Right lobe of liver (tissue), 6 donors: ENCODE data around the gene UGCG. TPM values are rescaled to one million over a fixed set of nuclear protein-coding genes. Genes with fewer than 3 reads are reported as not detected.

Experiments used
- ATAC-seq, 4 donors: fragments of 200-7000 bp; cut with Tn5 transposase; one replicate each; pipeline ENCODE4 v1.9.1; 2020; ENCODE audit warnings: mild to moderate bottlenecking in 4 of 4, moderate library complexity in 4 of 4
- DNase-seq, 3 donors: peaks; one replicate each; pipeline ENCODE4 v3.0.0-alpha.2; 2020
- H3K27ac ChIP-seq, 3 donors: fragments of 200-600 bp; one replicate each; pipeline ENCODE4 v1.8.0; 2022
- H3K27me3 ChIP-seq, 2 donors: fragments of 200-600 bp; one replicate each; pipeline ENCODE4 v1.8.0; 2022
- H3K36me3 ChIP-seq, 4 donors: fragments of 200-600 bp; sonication (generic) in 1 of 4; one replicate each; pipeline versions ENCODE4 v1.5.1 to v1.8.0; 2017 to 2022; ENCODE audit warnings: control low read depth in 1 of 4
- H3K4me1 ChIP-seq, 4 donors: fragments of 200-600 bp; sonication (generic) in 1 of 4; one replicate each; pipeline versions ENCODE4 v1.5.1 to v1.8.0; 2017 to 2022; ENCODE audit warnings: control low read depth in 1 of 4
- H3K4me3 ChIP-seq, 3 donors: fragments of 200-600 bp; one replicate each; pipeline ENCODE4 v1.8.0; 2022
- H3K9me3 ChIP-seq, 4 donors: fragments of 200-600 bp; sonication (generic) in 1 of 4; one replicate each; pipeline versions ENCODE4 v1.5.1 to v1.8.0; 2017 to 2022; ENCODE audit warnings: control low read depth in 1 of 4
- CTCF ChIP-seq, 4 donors: fragments of 200-600 bp in 3 of 4; fragments of 450-650 bp in 1 of 4; IDR thresholded peaks; one replicate each; pipeline versions ENCODE4 v1.5.1 to v1.8.0; 2016 to 2022; ENCODE audit warnings: antibody characterized with exemption in 4 of 4, mild to moderate bottlenecking in 2 of 4
- POLR2A ChIP-seq: fragments of 450-650 bp; IDR thresholded peaks from one replicate; pipeline ENCODE4 v1.6.1; 2017; ENCODE audit warnings: antibody characterized with exemption, mild to moderate bottlenecking
- WGBS: methylation state at CpG from one replicate; pipeline ENCODE4 v1.1.6; 2018; ENCODE audit warnings: low coverage, low lambda C conversion rate; ENCODE audit not compliant: insufficient coverage; ENCODE audit errors: missing lambda C conversion rate; 5-methylcytosine and 5-hydroxymethylcytosine counted together
- intact Hi-C, 2 donors: fragments of 100-400 bp; cut with DNase I; formaldehyde crosslinking; loops; one replicate each; pipeline versions ENCODE4 v1.11.2 to v1.14.1; 2022
- long read RNA-seq: library from polyadenylated mRNA; unstranded; transcript quantifications from one replicate; pipeline ENCODE4 v2.0.0, GENCODE V29; 2019
- total RNA-seq, 6 experiments: library from RNA; depleted of rRNA in 2 of 6; stranded (reverse); fragments of >200 nt in 2 of 6; fragmentation: NEBNext Ultra II Directional in 3 of 6; extraction: Animal tissue kit (Norgen Biotek cat#: 25700) in 3 of 6; gene quantifications; one replicate each; pipeline versions ENCODE4 v1.1.0 to v1.2.4, GENCODE V29; 2016 to 2023
- donor health status: DM: no; HTN: yes; CAD: no.
- donor health status: DM: no; HTN: no; CAD: no.
- donor health status: DM: no; HTN: no; CAD: no.
- donor health status: DM: no; HTN: yes; CAD: no.
- donor health status: DM: no; HTN: yes; CAD: no.

The UGCG gene
- 10 to 100 TPM in 5 of 6 experiments, 1 to 10 TPM in 1; 7.9 to 37.2 (median 17.1) TPM for total RNA-seq
- long read RNA-seq, full-length matches to known transcripts: 5 of 6 reads
- long read RNA-seq, partial matches to known transcripts: 0 of 6 reads
- long read RNA-seq, other reads (novel, unspliced or antisense): 1 of 6 reads

- H3K27me3 ChIP-seq: no peaks in the 10 kb centered on the region
- no peak for TF ChIP-seq CTCF (IDR thresholded peaks at IDR 0.05)
- TF ChIP-seq POLR2A: peak; percentile 99
- peak within 1 kb of the TSS; percentile 76 to 99 (median 87) for H3K27ac ChIP-seq
- ATAC-seq: peak; percentile 87 to 98 (median 96)
- H3K36me3 ChIP-seq: no peaks in the 10 kb centered on the region
- peak within 1 kb of the TSS; percentile 74 to 88 (median 75) for H3K4me3 ChIP-seq
- H3K4me1 ChIP-seq: peaks cover 0 to 42% (median 12%) of the 10 kb centered on the region in 4 donors
- peak; percentile 93 to 95 (median 95) for DNase-seq
- intact Hi-C loops: no loop called here
- whole genome bisulfite sequencing: 4% methylated on average over 13 of the region's 84 CpGs
- no peaks in the 10 kb centered on the region for H3K9me3 ChIP-seq
Observed at GRCh38 chr9:111895996-111896941, at the start of gene UGCG. Gene UGCG (plus strand): TSS chr9:111896814. CDS start chr9:111897216, 402 bp downstream.

GRCh38 chr9:111851553-111851952 is 45.1 kb upstream of the UGCG start:
- 34% methylated on average over 2 of the region's 2 CpGs for WGBS
- Histone ChIP-seq H3K36me3 (no peaks in the 10 kb centered on the region), H3K9me3 (no peaks in the 10 kb centered on the region), H3K27ac (no peak overlapping the region), H3K27me3 (no peaks in the 10 kb centered on the region), H3K4me1 (no peaks in the 10 kb centered on the region), H3K4me3 (no peak overlapping the region)
- intact Hi-C loops: no loop called here
- ATAC-seq: peak in 2 of 4 donors; percentile 27 to 28
- no peak for DNase-seq
- no peak for TF ChIP-seq CTCF (IDR thresholded peaks at IDR 0.05)
- TF ChIP-seq POLR2A: no peak

- WGBS: 64% methylated on average over 1 of the region's 1 CpG
- DNase-seq: no peak
- ATAC-seq: no peak
- H3K27me3 ChIP-seq: no peaks in the 10 kb centered on the region
- no peaks in the 10 kb centered on the region for H3K36me3 ChIP-seq
- H3K4me3 ChIP-seq: no peak overlapping the region
- TF ChIP-seq POLR2A (no peak), CTCF (IDR thresholded peaks at IDR 0.05) (no peak)
- no peaks in the 10 kb centered on the region for H3K4me1 ChIP-seq
- H3K9me3 ChIP-seq: no peaks in the 10 kb centered on the region
- intact Hi-C loops: no loop called here
- H3K27ac ChIP-seq: no peak overlapping the region
Observed at GRCh38 chr9:111852291-111852690, 44.3 kb upstream of the UGCG start.

- TF ChIP-seq POLR2A (no peak), CTCF (IDR thresholded peaks at IDR 0.05) (no peak)
- ATAC-seq (no peak), DNase-seq (no peak)
- no peaks in the 10 kb centered on the region for H3K9me3 ChIP-seq
- intact Hi-C loops: no loop called here
- no peaks in the 10 kb centered on the region for H3K36me3 ChIP-seq
- no peak overlapping the region for H3K4me3 ChIP-seq
- H3K4me1 ChIP-seq: no peaks in the 10 kb centered on the region
- no peak overlapping the region for H3K27ac ChIP-seq
- H3K27me3 ChIP-seq: no peaks in the 10 kb centered on the region
Observed at GRCh38 chr9:111853450-111853827, 43.2 kb upstream of the UGCG start.
